ENCODE data around the gene POTEC. TPM values are rescaled to one million over a fixed set of nuclear protein-coding genes. Genes with fewer than 3 reads are reported as not detected.

Gene POTEC
- not detected in 5 replicates for total RNA-seq (2022; extraction: Qiagen RNA extraction)

DNA sequence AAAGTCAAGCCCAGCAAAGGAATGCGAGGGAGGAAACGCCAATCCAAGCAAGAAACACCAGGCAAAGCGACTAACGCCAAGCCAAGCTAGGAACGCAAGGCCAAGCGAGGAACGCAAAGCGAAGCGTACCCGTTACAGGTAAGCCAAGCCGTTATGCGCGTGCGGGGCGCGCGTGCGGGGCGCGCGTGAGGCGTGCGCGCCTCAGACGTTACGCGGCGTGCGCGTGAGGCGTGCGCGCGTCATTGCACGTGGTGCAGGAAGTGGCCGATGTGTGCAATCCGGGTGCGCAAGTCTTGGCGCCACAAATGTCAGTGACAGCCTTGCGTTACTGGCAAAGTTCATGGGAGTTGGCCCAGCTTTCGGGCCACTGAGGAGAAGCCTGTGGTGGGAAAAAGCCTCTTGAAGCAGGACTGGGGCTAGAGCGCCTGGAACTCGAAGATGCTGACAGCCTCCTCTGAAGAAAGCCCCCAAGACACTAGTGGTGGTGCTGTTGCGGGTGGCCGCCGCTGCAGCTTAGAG lies at the start of gene POTEC:
Gene POTEC (minus strand): TSS at position 155 of the 519 bp plus-strand sequence. CDS start 454 bp downstream, outside the sequence.

Other genes starting within 250 kb of the POTEC start
- gene ANKRD30B, start 204.6 kb upstream of the POTEC start, total RNA-seq (2022; extraction: Qiagen RNA extraction), result not detected in 5 replicates